GM18505 (cell line): ENCODE data around the gene NINJ2.

Experiments used
- ATAC-seq: cut with Tn5 transposase; IDR thresholded peaks from one replicate; pipeline ENCODE4 v1.9.1; 2021; ENCODE audit not compliant: unreplicated experiment
- POLR2A ChIP-seq: IDR thresholded peaks from 4 replicates; pipeline ENCODE4 v1.6.1; 2011; ENCODE audit warnings: borderline replicate concordance; ENCODE audit not compliant: insufficient read depth, insufficient read length; ENCODE audit errors: extremely low read depth

NINJ2 gene

GRCh38 chr12:690466-690865 is 27.2 kb upstream of the NINJ2 start:
- TF ChIP-seq POLR2A = no peak

GRCh38 chr12:685388-685787 is 22.1 kb upstream of the NINJ2 start:
- peak; percentile 75 for ATAC-seq
- TF ChIP-seq POLR2A = no peak

More at GRCh38 chr12:690466-690865, 27.2 kb upstream of the NINJ2 start:
- no peak for ATAC-seq

- TF ChIP-seq POLR2A = no peak
- no peak for ATAC-seq
These were observed 21.2 kb upstream of the NINJ2 start for GRCh38 chr12:684416-684815.

GRCh38 chr12:681568-682256 is 18.5 kb upstream of the NINJ2 start:
- no peak for ATAC-seq
- no peak for TF ChIP-seq POLR2A

GRCh38 chr12:678747-679712 is 15.8 kb upstream of the NINJ2 start:
- ATAC-seq = no peak
- TF ChIP-seq POLR2A = no peak

- TF ChIP-seq POLR2A = no peak
- no peak for ATAC-seq
These were observed 12.3 kb upstream of the NINJ2 start for GRCh38 chr12:675562-675961.

GRCh38 chr12:674272-674781 is 11.1 kb upstream of the NINJ2 start:
- peak; percentile 76 for ATAC-seq

GRCh38 chr12:673849-674248 is 10.6 kb upstream of the NINJ2 start:
- ATAC-seq = peak; percentile 10
- TF ChIP-seq POLR2A = no peak

More at GRCh38 chr12:674272-674781, 11.1 kb upstream of the NINJ2 start:
- TF ChIP-seq POLR2A = peak; percentile 72

GRCh38 chr12:669576-669945 is 6.3 kb upstream of the NINJ2 start:
- ATAC-seq = no peak

GRCh38 chr12:668090-668481 is 4.8 kb upstream of the NINJ2 start:
- ATAC-seq = no peak
- no peak for TF ChIP-seq POLR2A

More at GRCh38 chr12:669576-669945, 6.3 kb upstream of the NINJ2 start:
- TF ChIP-seq POLR2A = no peak

- no peak for TF ChIP-seq POLR2A
These were observed 3.6 kb upstream of the NINJ2 start for GRCh38 chr12:666766-667308.

GRCh38 chr12:666066-666465 is 2.8 kb upstream of the NINJ2 start:
- no peak for TF ChIP-seq POLR2A
- no peak for ATAC-seq

More at GRCh38 chr12:666766-667308, 3.6 kb upstream of the NINJ2 start:
- ATAC-seq = no peak

- no peak for TF ChIP-seq POLR2A
- ATAC-seq = no peak
These were observed 1.5 kb upstream of the NINJ2 start for GRCh38 chr12:664779-665092.

GRCh38 chr12:664075-664778 is 982 bp upstream of the NINJ2 start:
- no peak for TF ChIP-seq POLR2A
- no peak for ATAC-seq
